HCEC 1CT (cell line): Measurements from ENCODE around the gene PSMG3.

ENCODE experiments used
- DNase-seq: peaks from one replicate; pipeline ENCODE4 v3.0.0-alpha.2; 2017

The PSMG3 gene

DNA sequence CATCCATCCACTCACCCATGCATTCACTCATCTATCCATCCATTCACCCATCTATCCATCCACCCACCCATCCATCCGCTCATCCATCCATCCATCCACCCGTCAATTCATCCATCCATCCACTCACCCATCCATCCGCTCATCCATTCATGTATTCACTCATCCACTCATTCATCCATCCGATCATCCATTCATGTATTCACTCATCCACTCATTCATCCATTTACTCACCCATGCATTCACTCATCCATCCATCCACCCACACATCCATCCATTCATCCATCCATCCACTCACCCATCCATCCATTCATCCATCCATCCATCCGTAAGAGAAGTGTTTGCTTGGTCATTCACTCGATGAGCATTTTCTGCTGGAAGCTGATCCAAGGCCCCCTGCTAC lies 8.7 kb upstream of the PSMG3 start:
- no peak for DNase-seq

DNA sequence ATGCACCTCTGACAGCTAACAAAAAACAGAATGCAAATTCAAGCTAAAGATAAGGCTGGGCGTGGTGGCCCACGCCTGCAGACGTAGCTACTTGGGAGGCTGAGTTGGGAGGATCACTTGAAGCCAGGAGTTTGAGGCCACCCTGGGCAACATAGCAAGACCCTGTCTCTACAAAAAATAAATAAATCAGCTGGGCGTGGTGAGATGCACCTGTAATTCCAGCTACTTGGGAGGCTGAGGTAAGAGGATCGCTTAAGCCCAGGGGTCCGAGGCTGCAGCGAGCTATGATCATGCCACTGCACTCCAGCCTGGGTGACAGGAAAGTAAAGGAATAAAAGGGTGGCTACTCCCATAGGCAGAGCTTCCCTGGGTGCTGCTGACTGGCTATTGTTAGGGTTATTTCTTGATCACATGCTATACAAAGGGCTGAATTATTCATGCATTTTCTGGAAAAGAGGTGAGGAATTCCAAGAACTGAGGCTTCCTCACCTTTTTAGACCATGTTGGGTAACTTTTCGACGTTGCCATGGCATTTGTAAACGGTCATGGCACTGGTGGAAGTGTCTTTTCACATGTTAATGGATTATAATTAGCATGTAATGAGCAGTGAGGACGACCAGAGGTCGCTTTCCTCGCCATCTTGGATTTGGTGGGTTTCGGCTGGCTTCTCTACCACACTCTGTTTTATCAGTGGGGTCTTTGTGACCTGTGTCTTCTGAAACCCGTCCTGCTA lies 6.9 kb upstream of the PSMG3 start:
- DNase-seq: no peak

DNA sequence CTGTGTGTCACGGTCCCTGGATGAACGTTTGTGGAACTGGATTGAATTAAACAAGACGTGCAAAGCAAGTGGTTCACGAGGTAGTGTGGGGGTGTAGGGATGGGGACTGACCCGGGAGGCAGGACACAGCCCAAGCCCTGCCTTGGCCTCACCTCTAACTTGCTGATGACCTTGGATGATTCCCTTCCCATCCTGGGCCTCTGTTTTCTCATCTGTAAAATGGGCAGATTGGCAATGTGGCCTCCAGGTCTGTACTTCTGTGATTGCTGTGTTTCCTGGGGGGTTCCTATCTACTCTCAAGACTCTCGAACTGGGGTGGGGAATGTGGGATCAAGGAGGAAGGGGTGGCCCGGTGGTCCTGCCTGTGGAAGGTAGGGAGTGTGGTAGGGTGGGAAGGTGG lies 6.0 kb upstream of the PSMG3 start:
- DNase-seq: no peak

DNA sequence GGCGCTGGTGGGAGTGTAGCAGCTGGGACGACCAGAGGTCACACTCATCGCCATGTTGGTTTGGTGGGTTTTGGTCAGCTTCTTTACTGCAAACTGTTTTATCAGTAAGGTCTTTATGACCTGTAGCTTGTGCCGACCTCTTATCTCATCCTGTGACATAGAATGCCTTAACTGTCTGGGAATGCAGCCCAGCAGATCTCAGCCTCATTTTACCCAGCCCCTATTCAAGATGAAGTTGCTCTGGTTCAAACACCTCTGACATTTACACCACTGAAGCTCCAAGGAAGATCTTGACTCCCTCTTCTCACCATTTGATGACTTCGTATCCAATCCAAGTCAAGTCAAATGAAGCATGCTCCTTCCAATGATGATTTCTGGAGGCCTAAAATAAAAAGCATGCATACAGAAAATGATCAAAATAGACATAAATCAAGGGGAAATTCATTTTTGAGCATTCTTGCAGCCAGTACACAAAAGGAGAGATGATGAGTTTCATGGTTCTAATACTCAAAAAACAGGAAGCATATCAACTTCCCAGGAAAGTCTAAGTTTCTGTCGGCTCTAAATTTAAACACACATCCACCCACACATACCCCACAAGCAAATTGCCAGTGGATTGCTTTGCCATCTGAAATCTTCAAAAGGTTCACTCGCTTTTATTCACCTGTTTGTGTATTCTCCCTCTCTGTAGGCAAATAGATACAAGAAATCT lies 2.4 kb upstream of the PSMG3 start:
- no peak for DNase-seq

DNA sequence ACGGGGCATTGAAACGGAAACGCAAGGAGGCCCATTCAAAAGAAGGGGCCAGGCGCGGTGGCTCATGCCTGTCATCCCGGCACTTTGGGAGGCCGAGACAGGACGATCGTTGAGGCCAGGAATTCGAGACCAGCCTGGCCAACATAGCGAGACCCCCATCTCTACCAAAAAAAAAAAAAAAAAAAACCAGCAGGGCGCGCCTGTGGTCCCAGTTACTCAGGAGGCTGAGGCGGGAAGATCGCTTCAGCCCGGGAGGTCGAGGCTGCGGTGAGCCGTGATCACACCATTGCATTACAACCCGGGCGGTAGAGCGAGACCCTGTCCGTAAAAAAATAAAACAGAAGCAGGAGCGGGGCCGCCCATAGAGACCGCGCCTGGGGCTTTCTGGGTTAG lies 396 bp downstream of the PSMG3 start:
- DNase-seq: no peak

DNA sequence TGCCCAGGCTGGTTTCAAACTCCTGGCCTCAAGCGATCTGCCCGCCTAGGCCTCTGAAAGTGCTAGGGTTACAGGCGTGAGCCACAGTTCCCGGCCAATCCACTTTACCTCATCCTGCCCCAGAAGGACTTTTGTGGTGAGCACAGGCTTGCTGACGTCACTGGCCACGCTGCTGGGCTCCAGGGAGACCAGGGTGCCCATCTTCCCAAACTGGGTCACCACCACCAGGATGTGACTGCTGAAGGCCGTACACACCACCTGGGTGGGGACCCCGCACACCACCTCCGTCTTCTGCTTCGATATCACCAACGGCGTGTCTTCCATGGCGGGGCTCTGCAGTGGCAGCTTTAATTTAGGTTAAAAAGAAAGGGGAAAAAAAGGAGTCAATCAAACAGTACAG lies 816 bp downstream of the PSMG3 start:
- DNase-seq: no peak

DNA sequence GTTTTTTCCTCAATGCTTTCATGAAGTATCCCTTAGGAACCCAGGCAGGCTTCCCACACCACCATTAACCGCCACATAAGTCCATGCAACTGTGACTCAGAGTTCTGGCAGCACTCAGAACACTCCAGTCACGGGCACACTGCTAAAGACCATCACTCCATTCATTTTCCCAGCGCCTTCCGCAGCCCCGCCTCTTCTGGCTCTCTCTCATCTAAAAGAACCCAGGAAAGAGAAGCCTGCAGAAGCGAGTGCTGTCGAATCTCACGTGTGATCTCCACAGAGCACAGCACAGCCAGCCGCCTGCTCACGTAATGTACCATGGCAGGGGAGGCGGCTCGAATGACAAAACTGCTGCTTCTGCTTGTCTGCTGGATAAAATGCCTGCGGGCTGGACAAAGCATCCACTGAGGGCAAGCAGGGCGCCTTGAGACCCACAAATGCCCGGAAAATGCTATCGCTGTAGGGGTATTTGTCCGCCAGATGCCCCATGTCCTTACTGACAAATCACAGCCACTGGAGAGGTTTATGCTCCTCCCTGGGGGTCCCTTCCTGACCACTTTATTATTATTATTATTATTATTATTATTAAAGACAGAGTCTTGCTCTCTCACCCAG lies 1.8 kb downstream of the PSMG3 start:
- no peak for DNase-seq

DNA sequence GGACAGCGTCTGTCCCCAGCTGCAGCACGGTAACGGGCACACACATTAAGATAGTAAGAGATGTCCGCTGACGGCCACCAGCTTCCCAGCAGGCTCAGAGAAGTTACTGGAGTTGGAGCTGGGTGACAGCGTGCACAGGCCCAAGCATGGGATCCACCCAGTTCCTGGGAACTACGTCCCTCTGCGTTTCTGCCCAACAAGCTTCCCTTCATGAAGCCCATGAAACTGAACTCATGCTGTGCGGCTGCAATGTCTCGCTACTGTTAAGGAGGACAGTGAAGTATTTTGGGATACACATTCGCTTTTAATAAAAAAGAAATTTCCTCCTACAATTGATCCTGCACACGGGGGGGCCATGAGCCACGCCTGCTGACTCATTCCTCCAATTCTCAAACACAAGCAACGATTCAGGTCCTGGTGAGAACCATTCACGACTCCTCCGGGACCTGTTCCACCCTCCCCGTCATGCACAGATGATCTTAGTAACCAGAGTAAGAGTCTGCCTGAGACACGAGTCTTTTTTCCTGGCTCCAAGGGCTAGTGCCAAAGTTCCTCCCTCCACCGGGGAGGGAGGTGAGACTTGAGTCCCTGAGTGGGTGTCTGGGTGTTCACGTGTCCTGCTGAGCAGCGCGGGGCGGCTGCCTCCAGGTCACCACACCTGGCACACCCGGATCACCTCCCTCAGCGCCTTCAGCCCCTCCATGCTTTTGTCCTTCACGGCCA lies 2.6 kb downstream of the PSMG3 start:
- DNase-seq: no peak

DNA sequence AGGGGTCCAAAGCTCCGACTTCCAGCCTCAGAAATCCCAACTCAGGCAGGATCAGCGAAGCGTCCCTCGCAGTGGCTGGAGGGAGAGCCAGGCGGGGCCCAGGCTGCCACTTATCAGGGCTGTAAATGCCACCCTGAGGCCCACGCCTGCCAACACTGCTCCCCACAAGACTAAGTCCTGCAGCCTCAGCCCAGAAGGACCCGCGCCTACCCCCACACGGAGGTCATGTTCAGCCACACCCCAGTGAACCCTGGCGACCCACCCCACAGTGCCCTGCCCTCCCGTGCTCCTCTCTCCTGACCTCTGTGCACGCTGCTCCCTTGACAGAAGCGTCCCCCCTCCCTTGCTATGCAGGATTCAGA lies 3.2 kb downstream of the PSMG3 start:
- no peak for DNase-seq

DNA sequence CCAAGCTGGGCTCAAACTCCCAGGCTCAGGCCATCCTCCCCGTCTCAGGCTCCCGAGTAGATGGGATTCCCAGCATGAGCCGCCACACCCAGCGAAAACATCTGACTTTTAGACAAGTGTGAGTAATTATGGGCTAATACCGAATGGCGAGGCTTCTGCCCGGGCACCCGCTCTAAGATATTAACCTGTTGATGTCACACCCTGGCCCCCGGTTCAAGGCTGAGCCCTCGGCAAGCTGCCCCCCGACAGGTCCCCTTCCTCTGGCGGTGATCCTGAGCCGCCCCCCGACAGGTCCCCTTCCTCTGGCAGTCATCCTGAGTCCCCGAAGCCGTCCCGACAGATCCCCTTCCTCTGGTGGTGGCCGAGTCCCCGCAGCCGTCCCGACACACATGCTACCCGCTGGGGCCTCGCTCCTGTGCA lies 5.2 kb downstream of the PSMG3 start:
- DNase-seq: no peak

DNA sequence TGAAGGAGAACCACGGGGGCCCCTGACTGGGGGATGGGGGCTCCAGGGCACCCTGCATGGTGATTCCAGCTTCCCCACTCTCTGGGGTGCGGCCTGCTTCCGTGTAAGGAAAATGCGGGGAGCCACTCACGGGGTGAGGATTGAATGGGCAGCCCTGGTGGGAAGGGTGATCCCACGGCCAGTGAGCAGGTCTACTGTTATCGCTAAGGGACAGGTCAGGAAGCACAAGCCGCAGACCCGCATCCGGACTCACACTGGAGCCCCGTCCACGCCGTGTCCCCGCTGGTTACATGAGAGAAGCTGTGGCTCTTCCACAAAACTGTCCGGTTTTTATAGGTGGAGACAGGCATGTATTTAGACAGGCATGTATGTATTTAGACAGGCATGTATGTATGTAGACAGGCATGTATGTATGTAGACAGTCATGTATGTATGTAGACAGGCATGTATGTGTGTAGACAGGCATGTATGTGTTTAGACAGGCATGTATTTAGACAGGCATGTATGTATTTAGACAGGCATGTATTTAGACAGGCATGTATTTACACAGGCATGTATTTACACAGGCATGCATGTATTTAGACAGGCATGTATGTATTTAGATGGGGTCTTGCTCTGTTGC lies 5.7 kb downstream of the PSMG3 start:
- DNase-seq: no peak

DNA sequence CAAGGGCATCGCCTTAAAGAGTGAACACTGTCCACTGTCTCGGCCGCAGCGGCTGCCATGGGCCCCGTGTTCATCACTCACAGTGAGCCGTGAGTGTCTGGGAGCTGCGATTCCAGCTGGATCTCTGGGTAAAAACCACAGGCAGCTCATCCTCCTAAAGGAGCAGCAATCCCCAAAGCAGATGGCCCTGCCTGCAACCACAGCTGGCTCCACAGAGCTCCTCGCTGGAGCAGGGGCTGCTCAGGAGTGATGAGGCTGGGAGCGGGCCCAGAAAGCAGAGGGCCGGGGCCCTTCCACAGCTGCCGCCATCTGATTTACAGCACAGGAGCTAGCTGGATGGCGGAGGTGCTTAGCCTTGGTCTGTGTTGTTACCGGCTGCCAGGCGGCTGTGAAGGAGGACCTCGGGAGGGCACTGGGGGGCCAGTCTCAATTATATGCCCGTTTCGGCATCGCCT lies 7.2 kb downstream of the PSMG3 start:
- DNase-seq: no peak

DNA sequence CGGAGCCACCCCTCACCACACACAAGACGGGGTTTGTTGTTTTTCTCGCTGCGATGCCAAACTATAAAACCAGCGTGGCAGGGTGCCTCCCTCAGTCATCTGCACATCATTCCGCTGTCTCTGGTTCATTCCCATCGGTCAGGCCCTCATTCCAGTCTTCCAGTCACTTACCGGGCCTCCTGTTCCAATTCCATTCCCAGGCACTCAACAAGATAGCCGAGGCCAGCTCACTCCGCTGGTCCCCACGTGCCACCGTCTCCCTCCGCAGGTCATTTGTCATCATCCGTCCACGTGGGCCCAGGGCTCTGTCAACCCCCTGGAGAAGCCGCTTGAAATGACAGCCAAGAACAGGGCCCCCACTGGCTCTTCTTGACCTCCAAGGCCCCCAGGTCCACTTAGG lies 7.7 kb downstream of the PSMG3 start:
- no peak for DNase-seq

DNA sequence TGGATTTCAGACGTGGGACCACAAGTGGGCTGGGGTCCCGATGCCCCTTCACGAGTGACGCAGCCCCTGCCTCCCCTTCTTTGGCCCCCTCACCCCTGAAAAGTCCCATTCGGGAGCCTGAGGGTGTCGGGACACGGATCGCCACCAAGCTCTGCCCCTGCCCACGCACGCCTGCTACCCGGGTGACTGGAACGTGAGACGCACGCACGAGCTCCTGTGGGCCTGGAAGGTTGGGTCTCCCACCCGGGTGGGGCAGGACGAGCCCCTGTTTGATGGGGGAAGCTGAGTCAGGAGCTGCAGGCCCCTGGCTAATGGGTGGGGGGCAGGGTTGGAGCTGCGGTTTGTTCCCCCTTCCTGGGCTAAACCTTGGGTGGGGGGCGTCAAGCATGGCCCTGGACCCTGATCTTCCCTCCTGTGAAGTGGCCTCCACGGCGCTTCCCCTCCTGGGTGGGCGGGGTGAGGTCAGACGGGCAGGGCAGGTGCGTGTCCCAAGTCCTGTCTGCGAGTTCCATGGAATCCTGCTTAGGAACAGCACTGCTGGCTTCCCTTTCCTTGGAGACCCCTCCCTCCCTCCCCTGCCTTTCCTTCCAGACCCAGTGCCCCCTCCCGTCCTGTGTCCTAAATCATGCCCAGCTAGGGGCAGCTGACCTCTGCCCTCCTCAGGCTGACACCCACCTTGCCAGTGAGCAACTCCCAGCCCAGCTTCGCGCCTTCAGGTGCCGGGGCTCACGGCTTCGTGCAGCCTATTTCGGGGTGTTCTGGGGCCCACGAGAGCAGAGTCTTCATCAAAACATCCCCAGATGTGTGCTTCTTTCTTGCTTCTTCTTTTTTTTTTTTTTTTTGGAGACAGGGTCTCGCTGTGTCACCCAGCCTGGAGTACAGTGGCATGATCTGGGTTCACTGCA lies 8.5 kb downstream of the PSMG3 start:
- no peak for DNase-seq

DNA sequence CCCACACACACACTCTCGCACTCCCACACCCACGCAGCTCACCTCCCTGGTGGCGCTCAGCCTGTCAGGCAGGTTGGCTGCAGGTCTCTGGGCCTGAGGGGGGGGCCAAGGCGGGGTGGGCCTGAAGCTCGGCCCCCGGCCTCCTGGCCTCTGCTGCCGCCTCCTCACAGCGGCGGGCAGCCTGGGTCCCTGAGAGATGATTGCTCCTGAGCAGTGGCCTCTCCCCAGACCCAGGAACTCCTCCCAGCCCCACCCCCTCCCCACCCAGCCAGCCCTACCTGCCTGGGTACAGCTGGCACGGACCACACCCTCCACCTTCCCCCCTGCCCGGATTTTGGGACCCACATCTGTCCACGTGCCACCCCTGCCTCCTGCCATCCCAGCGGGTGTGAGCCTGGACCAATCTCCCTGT lies 9.2 kb downstream of the PSMG3 start:
- DNase-seq: no peak

DNA sequence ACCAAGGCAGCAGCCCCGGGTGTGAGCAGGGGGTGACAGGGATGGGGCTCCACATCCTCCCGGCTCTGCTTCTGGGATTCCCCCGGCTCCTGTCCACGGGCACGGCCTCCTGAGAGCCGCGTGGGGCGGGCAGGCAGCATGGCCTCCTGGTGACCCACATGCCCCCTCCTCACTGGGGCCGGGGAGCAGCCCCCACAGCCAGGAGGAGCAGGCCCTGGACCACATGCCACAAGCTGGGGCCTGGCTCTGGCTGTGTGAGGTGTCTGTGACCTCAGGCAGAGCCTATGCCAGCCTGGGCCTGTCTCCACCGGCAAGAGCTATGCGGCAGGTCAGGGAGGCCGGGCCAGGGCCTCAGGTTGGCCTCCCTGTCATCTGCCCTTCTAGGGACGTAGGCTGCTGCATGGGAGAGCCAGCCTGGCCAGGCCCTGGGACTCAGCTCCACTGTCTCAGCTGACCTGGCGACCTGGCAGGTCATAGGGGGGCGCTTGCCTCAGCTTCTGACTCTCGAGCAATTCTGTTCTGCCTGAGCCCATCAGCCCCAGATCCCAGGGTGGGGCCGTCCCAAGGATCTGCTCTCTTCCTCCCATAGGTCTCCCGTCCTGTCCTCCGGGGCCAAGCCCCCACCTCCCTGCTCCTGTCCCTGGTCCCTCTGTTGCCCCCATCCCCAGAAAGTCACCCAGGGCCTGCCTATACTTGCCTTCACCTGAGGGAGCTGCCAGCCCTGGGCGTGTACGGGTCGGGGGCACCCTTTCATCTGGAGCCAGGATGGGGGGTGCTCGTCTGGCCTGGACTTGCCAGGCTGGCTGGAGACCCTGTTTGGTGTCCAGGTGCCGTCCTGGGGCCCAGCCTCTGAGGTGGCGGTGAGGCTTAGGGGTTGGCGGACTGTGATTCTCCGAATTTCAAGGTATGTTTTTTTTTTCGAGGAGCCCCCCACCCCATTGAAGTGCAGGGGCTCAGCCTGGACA lies 9.9 kb downstream of the PSMG3 start:
- DNase-seq: no peak

DNA sequence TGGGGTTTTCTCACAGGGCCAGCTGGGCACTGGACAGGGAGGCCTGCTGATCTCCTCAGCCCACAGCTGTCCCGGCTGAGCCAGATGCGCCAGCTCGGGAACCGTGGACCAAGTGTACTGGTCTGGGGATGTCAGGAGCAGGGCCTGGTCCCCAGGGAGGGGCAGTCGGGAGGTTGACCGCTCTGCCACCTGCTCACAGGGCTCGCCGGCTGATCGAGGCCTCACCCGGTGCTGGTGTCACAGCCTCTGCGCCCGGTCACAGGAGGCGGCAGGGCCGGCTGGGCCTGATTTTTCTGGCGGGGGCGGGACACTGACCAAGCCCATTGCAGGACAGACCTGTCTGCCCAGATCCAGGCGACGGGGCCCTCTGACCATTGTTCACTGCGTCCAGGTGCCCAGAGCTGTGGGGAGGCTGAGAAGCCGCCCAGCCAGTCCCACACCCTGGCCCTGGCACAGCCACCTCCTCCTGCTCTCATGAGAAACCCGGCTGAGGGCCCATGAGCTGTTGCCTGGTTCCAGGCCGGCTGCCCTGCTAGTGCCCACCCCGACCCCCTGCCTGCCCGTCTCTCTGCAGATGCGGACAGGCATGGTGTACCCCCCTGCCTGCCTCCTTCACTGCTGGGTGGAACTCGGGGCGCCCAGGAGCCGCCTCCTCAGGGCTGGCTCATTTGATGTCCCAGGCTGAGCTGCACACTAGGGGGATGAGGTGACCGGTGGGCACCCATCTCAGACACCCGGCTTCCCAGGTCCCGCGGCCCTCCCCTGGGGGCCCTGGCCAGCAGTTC lies 10.8 kb downstream of the PSMG3 start:
- DNase-seq: no peak

DNA sequence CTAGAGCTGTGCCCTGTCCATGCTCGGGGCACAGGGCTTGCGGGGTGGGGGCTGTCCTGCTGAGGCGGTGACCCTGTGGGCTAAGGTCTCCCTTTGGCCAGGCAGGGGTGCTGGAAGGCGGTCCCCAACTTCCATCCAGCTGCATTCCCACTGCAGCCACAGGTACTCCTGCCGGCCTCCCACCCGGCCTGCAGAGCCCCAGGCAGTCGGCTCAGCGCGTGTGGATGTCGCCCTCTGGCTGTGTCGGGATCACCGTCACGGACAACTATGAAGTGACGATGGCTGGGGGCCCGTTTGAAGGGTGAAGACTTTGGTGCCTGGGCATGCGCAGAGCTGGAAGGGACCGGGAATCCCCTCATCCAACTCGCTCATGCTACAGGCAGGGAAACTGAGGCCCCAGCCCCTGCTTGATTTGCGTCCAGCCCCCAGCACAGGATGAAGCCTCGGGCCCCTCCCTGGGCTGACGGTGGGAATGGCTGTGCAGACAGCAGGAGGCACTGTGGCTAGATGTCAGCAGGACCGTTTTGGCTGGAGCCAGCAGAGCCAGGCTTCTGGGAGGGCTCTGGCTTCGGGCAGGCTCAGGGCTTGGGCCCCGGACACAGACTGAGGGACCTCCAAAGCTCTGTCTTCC lies 11.5 kb downstream of the PSMG3 start:
- DNase-seq: no peak

DNA sequence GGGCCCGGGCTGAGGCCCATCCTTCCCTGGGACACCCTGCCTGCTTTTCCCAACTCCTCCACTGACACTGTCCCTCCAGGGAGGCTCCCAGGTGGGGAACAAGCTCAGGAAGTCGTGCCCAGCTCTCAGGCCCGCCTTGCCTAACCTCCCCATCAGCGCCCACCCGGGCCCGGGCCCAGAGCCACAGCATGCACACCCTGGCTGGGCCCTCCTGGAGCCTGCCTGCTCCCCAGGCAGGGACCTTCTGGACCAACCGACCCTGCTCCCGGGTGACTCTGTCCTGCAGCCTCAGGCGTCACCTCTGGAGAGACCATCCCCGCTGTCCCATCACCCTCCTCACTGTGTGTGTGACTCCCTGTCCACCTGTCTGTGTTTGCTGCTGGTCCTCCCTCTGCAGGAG lies 12.1 kb downstream of the PSMG3 start:
- DNase-seq: no peak

DNA sequence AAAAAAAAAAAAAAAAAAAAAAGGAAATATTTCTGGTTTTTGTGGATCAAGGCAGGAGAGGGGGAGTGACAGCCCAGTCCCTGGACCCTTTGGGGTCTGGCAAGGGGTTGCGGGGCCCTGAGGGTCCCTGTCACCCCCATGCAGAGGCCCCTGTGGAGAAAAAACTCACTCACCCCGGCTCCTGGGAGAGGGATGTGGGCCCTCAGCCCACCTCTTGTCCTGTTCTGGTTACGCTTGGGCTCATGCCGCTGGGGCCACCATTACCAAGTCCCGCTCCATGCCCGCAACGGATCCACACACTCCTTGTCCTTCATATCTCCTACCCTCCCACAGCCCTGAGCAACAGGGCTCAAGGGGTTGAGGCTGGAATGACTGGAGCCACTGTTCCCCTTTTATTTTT lies 12.8 kb downstream of the PSMG3 start:
- DNase-seq: no peak
